Measurements from ENCODE around the gene ELMO1.

DNA sequence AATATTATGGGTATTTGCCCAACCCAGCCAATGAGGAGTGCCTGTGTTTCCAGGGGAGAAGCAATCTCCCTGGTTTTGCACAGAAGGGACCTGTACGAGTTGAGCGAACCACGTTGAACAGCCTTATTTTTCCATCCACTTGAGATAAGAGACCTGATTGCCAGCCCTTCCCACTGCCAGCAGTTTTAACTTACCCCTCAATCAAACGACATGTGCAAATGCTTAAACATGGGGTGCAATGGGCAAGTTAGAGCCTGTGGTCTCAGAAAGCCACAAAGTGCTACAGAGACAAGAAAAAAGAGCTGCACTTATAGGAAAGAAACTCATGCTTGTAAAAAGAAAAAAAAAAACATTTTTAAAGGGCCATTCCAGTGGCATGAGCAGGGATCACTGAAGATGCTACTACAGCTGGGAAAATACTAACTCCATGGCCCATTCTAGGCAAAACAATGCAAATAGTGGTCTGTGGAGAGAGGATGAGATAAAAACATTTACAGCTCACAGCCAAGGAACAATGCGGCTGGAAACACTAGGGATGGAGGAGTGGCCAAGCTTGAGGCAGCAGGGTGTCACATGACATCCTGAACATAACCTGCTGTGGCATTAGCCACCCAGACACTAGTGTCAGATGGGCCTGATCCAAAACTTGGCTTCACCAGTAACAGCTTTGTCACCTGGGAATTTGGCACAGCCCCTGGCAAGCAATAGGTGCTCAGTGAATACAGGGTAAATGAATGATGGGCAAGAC lies 162.8 kb downstream of the ELMO1 start:
- TF ChIP-seq, protein P1, sequence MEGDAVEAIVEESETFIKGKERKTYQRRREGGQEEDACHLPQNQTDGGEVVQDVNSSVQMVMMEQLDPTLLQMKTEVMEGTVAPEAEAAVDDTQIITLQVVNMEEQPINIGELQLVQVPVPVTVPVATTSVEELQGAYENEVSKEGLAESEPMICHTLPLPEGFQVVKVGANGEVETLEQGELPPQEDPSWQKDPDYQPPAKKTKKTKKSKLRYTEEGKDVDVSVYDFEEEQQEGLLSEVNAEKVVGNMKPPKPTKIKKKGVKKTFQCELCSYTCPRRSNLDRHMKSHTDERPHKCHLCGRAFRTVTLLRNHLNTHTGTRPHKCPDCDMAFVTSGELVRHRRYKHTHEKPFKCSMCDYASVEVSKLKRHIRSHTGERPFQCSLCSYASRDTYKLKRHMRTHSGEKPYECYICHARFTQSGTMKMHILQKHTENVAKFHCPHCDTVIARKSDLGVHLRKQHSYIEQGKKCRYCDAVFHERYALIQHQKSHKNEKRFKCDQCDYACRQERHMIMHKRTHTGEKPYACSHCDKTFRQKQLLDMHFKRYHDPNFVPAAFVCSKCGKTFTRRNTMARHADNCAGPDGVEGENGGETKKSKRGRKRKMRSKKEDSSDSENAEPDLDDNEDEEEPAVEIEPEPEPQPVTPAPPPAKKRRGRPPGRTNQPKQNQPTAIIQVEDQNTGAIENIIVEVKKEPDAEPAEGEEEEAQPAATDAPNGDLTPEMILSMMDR (IDR thresholded peaks at IDR 0.05): no peak
- TF ChIP-seq POLR2A (IDR thresholded peaks at IDR 0.05): no peak

Data from adrenal gland (tissue), 5 donors.